Measurements from ENCODE around the gene EHBP1.

Gene EHBP1

GRCh38 chr2:62845256-62845655, 139.7 kb downstream of the EHBP1 start:
- TF ChIP-seq CTCF (IDR thresholded peaks at IDR 0.05; ENCODE audit: insufficient read depth, low read depth, low read length, missing control alignments): no peak
- no peak overlapping the region for H3K4me3 ChIP-seq (ENCODE audit: low read length)
- DNase-seq (ENCODE audit: low read depth): no peak

- H3K4me3 ChIP-seq (ENCODE audit: low read length): no peak overlapping the region
- no peak for DNase-seq (ENCODE audit: low read depth)
- TF ChIP-seq CTCF (IDR thresholded peaks at IDR 0.05; ENCODE audit: insufficient read depth, low read depth, low read length, missing control alignments): no peak
Measured at GRCh38 chr2:62852254-62852653, 146.7 kb downstream of the EHBP1 start.

- TF ChIP-seq CTCF (IDR thresholded peaks at IDR 0.05; ENCODE audit: insufficient read depth, low read depth, low read length, missing control alignments): no peak
- DNase-seq (ENCODE audit: low read depth): no peak
- H3K4me3 ChIP-seq (ENCODE audit: low read length): no peak overlapping the region
Measured at GRCh38 chr2:62854600-62855514, 149.3 kb downstream of the EHBP1 start.

GRCh38 chr2:62856228-62857040, 150.9 kb downstream of the EHBP1 start:
- H3K4me3 ChIP-seq (ENCODE audit: low read length): no peak overlapping the region
- no peak for DNase-seq (ENCODE audit: low read depth)
- no peak for TF ChIP-seq CTCF (IDR thresholded peaks at IDR 0.05; ENCODE audit: insufficient read depth, low read depth, low read length, missing control alignments)

DNA sequence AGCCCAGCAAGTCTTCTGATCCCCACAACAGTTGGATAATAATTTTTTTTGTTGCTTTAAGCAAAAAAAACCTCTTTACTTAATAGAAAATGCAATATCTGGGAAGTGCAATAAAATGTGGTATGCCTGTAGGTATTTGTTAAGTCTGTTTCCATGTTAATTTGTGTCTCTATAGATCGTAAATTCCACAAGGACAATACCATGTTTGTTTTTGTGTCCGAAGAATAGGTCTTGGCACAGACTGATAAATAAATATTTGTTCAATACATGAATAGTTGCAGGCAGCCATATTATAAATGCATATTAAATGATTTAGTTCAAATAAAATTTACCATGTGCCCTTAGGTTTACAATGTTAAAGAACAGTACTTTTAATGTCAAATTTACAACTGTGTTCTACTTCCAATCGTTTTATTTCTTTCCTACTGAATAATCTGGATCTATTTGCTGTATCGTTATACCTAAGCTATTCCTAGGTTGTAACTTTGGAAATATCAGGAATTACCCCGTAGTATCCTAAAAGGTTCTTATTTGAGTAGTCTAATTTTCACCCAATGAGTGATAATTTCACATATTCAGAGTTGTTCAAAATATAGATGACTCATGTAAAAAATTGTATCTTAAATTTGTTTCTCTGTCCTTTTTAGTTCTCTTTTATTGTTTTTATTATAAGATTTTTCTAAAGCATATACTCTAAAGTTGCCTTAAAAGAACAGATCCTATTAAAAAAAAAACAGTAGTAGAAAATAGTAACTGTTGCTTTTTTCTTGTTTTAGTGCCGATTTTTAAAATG, 151.8 kb downstream of the EHBP1 start:
- no peak for TF ChIP-seq CTCF (IDR thresholded peaks at IDR 0.05; ENCODE audit: insufficient read depth, low read depth, low read length, missing control alignments)
- DNase-seq (ENCODE audit: low read depth): no peak
- no peak overlapping the region for H3K4me3 ChIP-seq (ENCODE audit: low read length)

DNA sequence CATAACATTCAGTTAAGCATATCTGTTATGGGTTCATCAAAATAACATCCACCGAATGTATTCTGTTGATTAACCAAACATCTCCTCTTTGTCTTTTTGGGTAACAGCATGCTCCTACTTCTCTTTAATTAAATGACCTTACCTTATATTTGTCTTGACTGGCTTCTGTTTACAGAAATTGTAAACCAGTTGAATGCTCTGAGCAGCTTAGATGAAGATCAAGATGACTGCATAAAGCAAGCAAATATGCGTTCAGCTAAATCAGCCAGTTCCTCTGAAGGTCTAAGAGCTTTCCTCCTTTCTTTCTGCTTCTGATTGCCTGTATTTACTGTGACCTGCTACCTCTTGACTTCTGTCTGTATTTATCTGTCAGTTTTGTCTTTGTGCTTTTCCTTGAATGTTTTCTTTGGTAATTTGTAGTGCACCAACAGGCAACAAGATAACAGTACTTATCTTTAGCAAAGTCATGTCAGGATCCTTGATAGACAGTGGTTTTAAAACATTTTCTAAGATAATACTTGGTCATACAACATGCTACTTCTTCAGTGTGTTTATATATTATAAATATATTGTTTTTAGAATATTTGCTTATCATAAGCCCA, 152.8 kb downstream of the EHBP1 start:
- DNase-seq (ENCODE audit: low read depth): no peak
- no peak overlapping the region for H3K4me3 ChIP-seq (ENCODE audit: low read length)
- TF ChIP-seq CTCF (IDR thresholded peaks at IDR 0.05; ENCODE audit: insufficient read depth, low read depth, low read length, missing control alignments): no peak
